OCI-LY3 (cell line): ENCODE results near the gene VRK1.

Experiments
- H2AFZ ChIP-seq: fragments of 200-600, 300-600 bp; shearing (Covaris generic); 2 replicates; pipeline ENCODE4 v1.6.0; 2014; ENCODE audit warnings: antibody characterized with exemption, low read depth, low read length
- H3K27ac ChIP-seq: fragments of 200-600, 300-600 bp; sonication (generic); 2 replicates; pipeline ENCODE4 v1.5.1; 2014; ENCODE audit warnings: mild to moderate bottlenecking, low read length, moderate library complexity, mixed read lengths
- H3K27me3 ChIP-seq: fragments of 200-600, 300-600 bp; sonication (generic); 2 replicates; pipeline ENCODE4 v1.6.1; 2014; ENCODE audit warnings: low read depth, low read length, mixed read lengths
- H3K36me3 ChIP-seq: fragments of 200-600, 300-600 bp; sonication (generic); replicated peaks from 2 replicates; pipeline ENCODE3; 2014; ENCODE audit warnings: low read depth, low read length, mixed read lengths
- H3K4me1 ChIP-seq: fragments of 300-600, 200-600 bp; sonication (generic); 2 replicates; pipeline ENCODE4 v1.6.1; 2014; ENCODE audit warnings: low read length, mixed read lengths
- H3K4me2 ChIP-seq: fragments of 200-600, 300-600 bp; sonication (generic); 2 replicates; pipeline ENCODE4 v1.6.1; 2014; ENCODE audit warnings: low read length, mixed read lengths
- H3K4me3 ChIP-seq: fragments of 300-600, 200-600 bp; sonication (generic); 2 replicates; pipeline ENCODE4 v1.5.1; 2014; ENCODE audit warnings: antibody characterized with exemption, mild to moderate bottlenecking, low read length, moderate library complexity
- H3K79me2 ChIP-seq: fragments of 300-600, 200-600 bp; shearing (Covaris generic); 2 replicates; pipeline ENCODE4 v1.6.1; 2014; ENCODE audit warnings: mild to moderate bottlenecking, low read length, mixed read lengths
- H3K9ac ChIP-seq: fragments of 300-600, 200-600 bp; shearing (Covaris generic); 2 replicates; pipeline ENCODE4 v1.6.0; 2014; ENCODE audit warnings: mild to moderate bottlenecking, low read length, moderate library complexity
- H3K9me3 ChIP-seq: fragments of 200-600, 300-600 bp; shearing (Covaris generic); 2 replicates; pipeline ENCODE4 v1.6.1; 2014; ENCODE audit warnings: low read length, mixed read lengths; ENCODE audit not compliant: insufficient read depth
- H4K20me1 ChIP-seq: fragments of 200-600, 300-600 bp; sonication (generic); 2 replicates; pipeline ENCODE4 v1.6.1; 2016; ENCODE audit warnings: low read length, mixed read lengths; ENCODE audit not compliant: insufficient read depth
- EZH2phosphoT487 ChIP-seq: fragments of 200-600 bp; shearing (Covaris generic); IDR thresholded peaks from 2 replicates; pipeline ENCODE4 v1.6.1; 2018; ENCODE audit warnings: antibody characterized with exemption, mixed run types, low read depth
- TF ChIP-seq, protein P1 (sequence below): fragments of 200-600, 300-600 bp; sonication (generic); IDR thresholded peaks from 2 replicates; pipeline ENCODE4 v1.5.1; 2014; ENCODE audit warnings: antibody characterized with exemption, low read length, low read depth

Gene VRK1

DNA sequence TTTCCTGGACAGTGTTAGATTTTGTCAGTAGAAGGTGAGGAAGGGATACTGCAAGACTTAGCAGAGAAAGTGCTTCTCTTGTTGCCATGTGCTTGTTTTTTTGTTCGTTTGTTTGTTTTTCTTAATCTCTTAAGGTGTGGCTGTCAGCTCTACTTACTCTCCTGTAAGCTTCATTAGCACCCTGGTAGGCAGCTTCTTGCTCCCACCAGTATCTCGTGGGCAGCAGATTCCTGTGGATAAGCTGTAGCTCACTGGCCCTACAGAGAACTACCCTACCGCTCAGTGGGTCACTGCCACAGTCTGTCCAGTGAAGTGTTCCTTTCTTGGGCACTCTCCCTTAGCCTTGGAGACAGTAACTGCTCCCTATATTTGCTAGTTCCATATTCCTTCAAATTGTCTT, 30.1 kb downstream of the VRK1 start:
- Histone ChIP-seq H2AFZ (no peak overlapping the region), H3K4me3 (no peak overlapping the region), H3K36me3 (peaks cover 26% of the 10 kb centered on the region), H3K79me2 (peaks cover 99% of the 10 kb centered on the region), H4K20me1 (peaks cover 58% of the 10 kb centered on the region), H3K9me3 (peaks cover 8% of the 10 kb centered on the region; the same call in 1 of the 2 replicates), H3K4me2 (no peak overlapping the region), H3K9ac (no peak overlapping the region), H3K4me1 (peaks cover 5% of the 10 kb centered on the region; the same call in 1 of the 2 replicates), H3K27me3 (no peaks in the 10 kb centered on the region), H3K27ac (no peak overlapping the region)
- TF ChIP-seq, protein P1, sequence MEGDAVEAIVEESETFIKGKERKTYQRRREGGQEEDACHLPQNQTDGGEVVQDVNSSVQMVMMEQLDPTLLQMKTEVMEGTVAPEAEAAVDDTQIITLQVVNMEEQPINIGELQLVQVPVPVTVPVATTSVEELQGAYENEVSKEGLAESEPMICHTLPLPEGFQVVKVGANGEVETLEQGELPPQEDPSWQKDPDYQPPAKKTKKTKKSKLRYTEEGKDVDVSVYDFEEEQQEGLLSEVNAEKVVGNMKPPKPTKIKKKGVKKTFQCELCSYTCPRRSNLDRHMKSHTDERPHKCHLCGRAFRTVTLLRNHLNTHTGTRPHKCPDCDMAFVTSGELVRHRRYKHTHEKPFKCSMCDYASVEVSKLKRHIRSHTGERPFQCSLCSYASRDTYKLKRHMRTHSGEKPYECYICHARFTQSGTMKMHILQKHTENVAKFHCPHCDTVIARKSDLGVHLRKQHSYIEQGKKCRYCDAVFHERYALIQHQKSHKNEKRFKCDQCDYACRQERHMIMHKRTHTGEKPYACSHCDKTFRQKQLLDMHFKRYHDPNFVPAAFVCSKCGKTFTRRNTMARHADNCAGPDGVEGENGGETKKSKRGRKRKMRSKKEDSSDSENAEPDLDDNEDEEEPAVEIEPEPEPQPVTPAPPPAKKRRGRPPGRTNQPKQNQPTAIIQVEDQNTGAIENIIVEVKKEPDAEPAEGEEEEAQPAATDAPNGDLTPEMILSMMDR, result no peak
- TF ChIP-seq EZH2phosphoT487, result no peak

DNA sequence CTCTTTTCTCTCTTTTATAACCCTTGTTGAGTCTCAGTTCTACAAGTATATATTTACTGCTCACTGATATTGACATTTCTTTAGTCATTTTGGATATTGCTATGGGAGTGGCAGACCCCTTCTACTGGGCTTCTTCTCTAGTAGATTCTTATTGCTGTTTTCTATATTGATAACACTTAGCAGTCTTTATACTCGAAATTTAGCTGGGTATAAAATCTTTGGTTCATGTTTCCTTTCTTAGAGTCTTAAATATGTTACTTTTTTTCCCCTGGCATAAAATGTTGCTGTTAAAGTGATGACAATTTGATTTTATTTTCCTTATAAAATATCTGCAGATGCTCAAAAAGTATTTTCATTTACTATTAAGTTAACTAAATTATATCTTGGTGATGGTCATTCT, 32.6 kb downstream of the VRK1 start:
- Histone ChIP-seq H3K27ac (no peak overlapping the region), H4K20me1 (peaks cover 44% of the 10 kb centered on the region), H3K36me3 (peaks cover 19% of the 10 kb centered on the region), H3K9me3 (0 out of 2 replicates have a peak, but pooled peaks cover 4% of the 10 kb centered on the region), H3K4me1 (peaks cover 5% of the 10 kb centered on the region; the same call in 1 of the 2 replicates), H3K4me2 (no peak overlapping the region), H3K4me3 (no peak overlapping the region), H3K79me2 (peaks cover 82% of the 10 kb centered on the region), H3K27me3 (no peaks in the 10 kb centered on the region), H2AFZ (no peak overlapping the region), H3K9ac (no peak overlapping the region)
- TF ChIP-seq EZH2phosphoT487, result no peak
- TF ChIP-seq, protein P1, result no peak

DNA sequence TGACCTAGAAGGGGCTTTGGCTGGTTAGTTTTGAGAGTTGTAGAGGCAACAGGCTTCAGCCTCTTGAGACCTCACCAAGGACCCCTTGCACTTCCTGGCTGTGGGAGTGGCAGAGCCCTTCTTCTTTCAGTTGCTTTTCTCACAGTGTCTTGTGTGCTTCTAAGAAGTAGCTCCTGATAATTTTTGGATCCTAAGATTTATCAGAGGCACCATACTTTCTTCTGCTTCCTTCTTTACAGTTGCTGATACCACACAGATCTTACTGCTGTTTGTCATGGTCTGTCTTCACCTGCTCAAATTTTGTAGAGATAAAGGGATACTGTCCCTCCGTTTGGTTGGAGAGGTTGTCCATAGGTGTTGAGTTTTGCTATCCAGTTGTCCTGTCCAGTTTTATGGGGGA, 33.8 kb downstream of the VRK1 start:
- no peaks in the 10 kb centered on the region for H3K27me3 ChIP-seq
- peaks cover 25% of the 10 kb centered on the region for H3K36me3 ChIP-seq
- H2AFZ ChIP-seq, result no peak overlapping the region
- H3K27ac ChIP-seq, result no peak overlapping the region
- no peaks in the 10 kb centered on the region for H3K4me1 ChIP-seq
- H4K20me1 ChIP-seq, result peaks cover 32% of the 10 kb centered on the region
- H3K9me3 ChIP-seq, result 0 out of 2 replicates have a peak, but pooled peaks cover 4% of the 10 kb centered on the region
- no peak overlapping the region for H3K4me3 ChIP-seq
- H3K9ac ChIP-seq, result no peak overlapping the region
- TF ChIP-seq EZH2phosphoT487, result no peak
- TF ChIP-seq, protein P1, result no peak
- H3K4me2 ChIP-seq, result no peak overlapping the region
- peaks cover 74% of the 10 kb centered on the region for H3K79me2 ChIP-seq

DNA sequence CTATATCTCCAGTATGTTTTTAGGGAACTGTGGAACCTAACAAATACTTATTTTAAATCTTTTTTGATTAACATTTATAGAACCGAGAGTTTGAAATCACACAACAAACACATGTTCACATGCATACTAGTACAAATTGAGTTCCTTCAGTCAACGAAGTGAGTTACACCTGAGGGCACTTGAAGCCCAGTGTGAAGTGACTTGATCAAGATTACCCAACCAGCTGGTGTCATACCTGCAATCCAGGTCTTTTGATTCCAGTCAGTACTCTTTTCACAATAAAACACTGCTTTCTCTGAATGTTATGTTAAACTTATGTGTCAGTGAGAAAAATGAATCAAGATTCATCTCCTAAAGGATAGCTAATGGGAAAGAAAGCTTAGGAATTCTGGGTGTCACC, 35.2 kb downstream of the VRK1 start:
- TF ChIP-seq EZH2phosphoT487, result no peak
- H3K4me1 ChIP-seq, result no peaks in the 10 kb centered on the region
- no peak overlapping the region for H3K27ac ChIP-seq
- peaks cover 19% of the 10 kb centered on the region for H4K20me1 ChIP-seq
- H3K4me2 ChIP-seq, result no peak overlapping the region
- 0 out of 2 replicates have a peak, but pooled peaks cover 4% of the 10 kb centered on the region for H3K9me3 ChIP-seq
- H3K4me3 ChIP-seq, result no peak overlapping the region
- H3K27me3 ChIP-seq, result no peaks in the 10 kb centered on the region
- H3K36me3 ChIP-seq, result peaks cover 31% of the 10 kb centered on the region
- no peak overlapping the region for H3K9ac ChIP-seq
- no peak overlapping the region for H2AFZ ChIP-seq
- peaks cover 60% of the 10 kb centered on the region for H3K79me2 ChIP-seq
